HG02981 (cell line): ENCODE data around the gene AHI1.
A peak's percentile ranks its signal among the peaks of the same experiment; 100 is the strongest.

ENCODE experiments used
- ATAC-seq: cut with Tn5 transposase; IDR thresholded peaks from one replicate; pipeline ENCODE4 v1.9.1; 2021; ENCODE audit warnings: mild to moderate bottlenecking, moderate library complexity; ENCODE audit not compliant: unreplicated experiment

The AHI1 gene

DNA sequence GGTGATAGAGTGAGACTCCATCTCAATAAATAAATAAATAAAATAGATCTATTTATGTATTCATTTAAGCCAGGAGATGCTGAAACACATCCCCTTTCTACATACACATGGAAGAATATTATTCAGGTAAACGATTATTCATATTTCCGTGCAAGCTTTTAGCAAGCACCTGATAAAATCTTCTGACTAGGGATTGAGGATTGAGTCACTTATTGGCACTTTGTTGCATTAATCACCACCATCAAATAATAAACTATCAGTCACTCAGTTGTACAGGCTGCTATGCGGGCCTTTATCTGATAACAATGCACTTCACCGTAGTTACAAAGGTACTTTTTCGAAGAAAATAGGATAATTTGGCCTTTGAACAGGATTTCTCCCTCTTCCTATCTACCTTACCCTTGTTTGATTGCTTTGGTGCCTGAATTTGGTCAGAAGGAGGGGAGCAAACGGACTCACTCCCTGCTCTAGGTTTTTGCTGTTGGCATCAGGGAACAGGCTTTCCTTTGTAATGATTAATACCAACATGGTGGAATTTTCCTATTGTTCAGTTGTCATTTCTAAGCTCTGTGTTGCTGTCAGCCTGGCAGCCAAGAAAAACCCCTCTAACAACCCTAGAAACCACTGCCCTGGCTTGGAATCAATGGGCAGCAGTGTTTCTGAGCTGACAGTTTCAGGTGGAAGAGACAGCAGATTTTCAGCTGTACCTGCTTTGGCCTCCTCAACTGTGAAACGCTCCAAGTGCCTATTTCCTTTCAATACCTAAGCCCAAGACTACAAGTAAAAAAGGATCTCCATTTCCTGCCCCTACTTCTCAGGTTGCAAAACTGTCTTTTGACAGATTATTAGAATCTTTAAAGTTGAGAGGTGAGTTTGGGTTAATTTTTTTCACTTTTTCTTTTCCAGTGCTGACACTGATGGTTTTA is 253.4 kb downstream of the AHI1 start:
- no peak for ATAC-seq

- ATAC-seq = no peak
These were observed 256.8 kb downstream of the AHI1 start for GRCh38 chr6:135240711-135241110.

GRCh38 chr6:135236732-135237131 is 260.8 kb downstream of the AHI1 start:
- ATAC-seq = no peak

GRCh38 chr6:135236319-135236718 is 261.2 kb downstream of the AHI1 start:
- no peak for ATAC-seq

- no peak for ATAC-seq
These were observed 261.8 kb downstream of the AHI1 start for GRCh38 chr6:135235716-135236115.

- ATAC-seq = no peak
These were observed 263.1 kb downstream of the AHI1 start for GRCh38 chr6:135234492-135234780.

DNA sequence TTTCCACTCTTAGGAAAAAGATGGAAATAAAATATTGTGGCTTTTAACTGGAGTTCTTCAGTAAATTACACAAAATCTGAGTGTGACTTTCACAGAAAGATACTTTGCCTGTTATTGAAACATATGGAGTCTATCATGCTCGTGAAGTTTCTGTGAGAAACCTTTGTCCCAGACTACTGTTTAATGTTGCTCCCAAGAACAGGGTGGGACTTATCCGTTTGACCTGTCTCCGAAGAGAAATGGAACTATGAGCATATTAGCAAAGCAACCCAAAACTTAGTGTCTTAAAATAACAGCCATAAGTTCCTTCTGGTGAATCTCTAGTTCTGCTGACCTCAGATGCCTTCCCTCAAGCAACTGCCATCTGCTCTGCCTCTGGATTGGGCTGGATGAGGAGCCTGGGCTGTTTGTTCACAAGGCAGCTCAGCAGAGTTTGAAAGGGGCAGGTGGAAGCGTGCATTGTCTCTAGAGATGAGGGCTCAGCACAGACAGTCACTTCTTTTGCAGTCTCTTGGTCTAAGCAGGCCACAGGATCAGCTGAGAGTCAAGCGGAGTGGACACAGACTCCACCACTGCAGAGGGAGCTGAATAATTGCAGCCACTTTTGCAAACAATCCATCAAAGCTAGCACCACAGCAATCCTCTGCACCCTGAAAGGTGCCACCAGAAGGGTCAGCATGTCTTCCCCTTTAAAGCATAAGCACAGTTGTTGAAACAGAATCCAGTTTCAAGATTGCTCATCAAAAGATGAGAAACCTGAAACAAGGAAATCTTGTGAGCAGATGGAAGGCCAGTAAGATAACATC is 263.7 kb downstream of the AHI1 start:
- ATAC-seq = peak; percentile 57
